ENCODE results near the gene IKZF4.
A peak's percentile ranks its signal among the peaks of the same experiment; 100 is the strongest.
"Not testable (repeated sequence)": the region's sequence is repeated elsewhere in the genome, so short reads cannot be mapped to it uniquely, and the experiment has no call there.

IKZF4 gene

DNA sequence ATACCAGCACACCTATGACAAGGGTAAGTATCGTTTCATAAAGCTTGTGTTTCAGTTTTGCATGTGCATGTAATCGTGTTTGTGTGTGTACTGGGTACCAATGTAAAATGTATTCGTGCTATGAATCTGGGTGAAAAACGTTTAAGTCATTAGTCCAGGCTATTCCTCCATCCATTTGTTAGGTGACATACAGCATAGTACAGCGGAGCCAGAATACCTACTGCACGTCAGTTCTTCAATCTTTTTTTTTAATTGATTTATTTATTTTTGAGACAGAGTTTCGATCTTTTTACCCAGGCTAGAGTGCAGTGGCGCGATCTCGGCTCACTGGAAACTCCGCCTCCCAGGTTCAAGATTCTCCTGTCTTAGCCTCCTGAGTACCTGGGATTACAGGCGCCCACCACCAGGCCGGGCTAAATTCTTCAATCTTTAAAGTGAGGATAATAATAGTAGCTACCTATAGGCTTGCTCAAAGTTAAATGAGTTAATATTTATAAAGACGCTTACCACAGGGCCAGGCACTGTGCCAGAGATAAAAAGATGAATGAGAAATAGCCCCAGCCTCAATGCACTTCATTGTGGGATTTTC lies 20.2 kb downstream of the IKZF4 start:
- no peak for DNase-seq

DNA sequence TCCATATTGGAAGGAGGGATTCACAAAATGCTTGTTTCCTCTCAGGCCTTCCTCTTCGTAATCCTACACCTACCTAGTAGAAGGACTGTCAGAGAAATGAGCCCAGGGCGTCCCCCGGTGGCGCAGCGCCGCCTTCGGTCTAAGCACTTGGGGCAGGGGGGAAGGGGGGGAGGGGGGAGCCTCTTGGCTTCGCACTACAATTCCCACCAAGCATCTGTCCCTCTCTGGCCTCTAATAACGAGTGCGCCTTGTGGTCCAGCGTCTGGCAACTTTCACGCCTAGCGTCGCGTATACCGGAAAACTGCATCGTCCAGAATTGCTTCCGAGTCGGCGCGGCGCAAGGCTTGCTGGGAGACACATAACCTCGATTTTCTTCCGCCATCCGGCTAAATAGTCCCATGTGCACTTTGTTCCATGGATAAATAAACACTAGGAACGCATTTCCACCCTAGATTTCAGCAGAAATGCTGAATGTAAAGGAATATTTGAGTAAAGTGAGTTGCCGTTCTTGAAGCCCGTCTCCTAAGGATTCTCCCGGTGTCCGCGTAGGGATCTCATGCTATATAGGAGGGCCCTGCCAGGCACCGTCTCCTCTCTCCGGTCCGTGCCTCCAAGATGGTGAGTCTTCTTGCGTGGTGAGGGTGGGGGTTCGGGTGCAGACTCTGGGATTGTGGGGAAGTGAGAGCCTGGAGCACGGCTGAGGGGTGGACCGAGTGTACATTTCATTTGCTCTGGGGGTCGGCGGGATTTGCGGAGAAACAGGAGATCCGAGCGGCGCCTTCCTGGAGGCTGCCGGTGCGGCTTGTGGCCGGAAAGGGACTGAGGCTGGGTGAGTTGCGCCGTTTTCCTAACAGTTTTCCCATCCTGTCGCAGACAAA lies 20.9 kb downstream of the IKZF4 start, which contains the start of gene RPS26:
Gene RPS26, plus strand, starts transcription at position 367 of the 878 bp plus-strand sequence. Its CDS starts 249 bp downstream, at position 616.
- DNase-seq, result peak; percentile 98

DNA sequence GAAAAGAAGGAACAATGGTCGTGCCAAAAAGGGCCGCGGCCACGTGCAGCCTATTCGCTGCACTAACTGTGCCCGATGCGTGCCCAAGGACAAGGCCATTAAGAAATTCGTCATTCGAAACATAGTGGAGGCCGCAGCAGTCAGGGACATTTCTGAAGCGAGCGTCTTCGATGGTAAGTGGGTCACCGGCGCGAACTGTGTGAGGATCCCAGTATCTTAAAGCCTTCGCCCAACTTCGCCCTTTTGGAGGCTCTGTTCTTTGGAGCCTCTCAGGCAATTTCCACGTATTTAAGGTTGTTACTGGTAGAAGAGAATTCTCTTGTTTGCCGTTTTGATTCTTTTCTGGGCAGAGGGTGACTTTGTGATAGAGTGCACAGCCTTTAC lies 21.6 kb downstream of the IKZF4 start:
- not testable (repeated sequence) for DNase-seq

DNA sequence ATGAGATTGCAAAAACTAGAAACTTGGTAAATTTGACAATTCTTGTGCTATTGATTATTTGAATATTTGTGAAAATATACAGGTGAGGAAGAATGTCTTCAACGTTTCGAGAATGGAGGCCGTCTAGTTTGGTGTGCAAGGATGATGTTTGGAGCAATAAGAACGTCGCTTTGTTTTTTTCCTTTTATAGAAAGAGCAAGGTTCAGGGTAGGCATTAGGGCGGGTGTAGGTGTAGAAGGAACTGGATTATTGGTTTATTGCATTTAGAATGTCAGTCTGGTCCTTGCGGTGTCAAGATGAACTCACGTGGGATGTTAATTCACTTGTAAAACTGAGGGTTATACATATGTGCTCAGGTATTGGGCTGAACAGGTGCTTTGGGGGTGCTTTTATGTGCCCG lies 22.0 kb downstream of the IKZF4 start:
- no peak for DNase-seq

DNA sequence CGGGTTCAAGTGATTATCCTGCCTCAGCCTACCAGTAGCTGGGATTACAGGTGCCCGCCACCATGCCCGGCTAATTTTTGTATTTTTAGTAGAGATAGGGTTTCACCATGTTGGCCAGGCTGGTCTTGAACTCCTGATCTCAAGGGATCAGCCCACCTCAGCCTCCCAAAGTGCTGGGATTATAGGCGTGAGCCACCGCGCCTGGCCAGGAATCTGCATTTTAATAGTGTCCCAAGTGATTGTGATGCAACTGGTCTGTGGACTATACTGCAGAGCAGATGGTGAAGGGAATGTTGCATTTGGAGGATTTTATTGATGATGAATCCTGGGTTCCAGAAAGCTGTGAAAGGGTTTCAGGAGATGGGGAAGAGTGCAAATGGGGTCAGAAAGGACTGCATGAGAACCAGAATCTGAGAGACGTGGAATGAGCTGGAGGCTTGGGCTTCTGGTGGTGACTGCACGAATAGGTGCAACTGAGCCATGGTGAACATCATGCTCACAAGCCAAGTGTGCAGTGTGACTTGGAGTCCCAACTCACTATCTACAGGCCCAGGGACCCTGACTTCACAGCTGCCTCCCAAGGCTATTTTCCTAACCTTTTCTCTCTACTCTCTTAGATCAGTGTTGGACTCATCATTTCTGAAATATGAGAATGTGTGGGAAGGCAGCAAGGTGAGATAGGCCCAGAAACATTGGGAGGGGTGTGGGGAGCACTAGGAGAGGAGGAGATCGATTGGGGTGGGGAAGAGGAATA lies 25.4 kb downstream of the IKZF4 start:
- DNase-seq, result no peak

DNA sequence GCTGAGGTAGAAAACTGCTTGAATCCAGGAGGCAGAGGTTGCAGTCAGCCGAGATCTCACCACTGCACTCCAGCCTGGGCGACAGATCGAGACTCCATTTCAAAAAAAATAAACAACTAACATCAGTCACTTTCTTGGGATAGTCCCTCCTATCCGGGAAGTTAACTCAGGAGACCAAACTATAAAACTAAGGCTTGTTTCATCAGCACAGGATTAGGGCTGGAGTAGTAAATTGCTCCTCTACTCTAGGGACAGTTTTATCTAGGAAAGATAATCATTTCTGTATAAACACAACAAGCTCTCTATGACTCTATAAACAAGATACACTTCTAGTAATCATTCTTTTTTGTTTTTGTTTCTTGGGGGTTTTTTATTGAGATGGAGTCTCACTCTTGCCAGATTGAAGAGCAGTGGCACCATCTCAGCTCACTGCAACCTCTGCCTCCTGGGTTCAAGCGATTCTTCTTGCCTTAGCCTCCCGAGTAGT lies 32.6 kb downstream of the IKZF4 start:
- no peak for DNase-seq

DNA sequence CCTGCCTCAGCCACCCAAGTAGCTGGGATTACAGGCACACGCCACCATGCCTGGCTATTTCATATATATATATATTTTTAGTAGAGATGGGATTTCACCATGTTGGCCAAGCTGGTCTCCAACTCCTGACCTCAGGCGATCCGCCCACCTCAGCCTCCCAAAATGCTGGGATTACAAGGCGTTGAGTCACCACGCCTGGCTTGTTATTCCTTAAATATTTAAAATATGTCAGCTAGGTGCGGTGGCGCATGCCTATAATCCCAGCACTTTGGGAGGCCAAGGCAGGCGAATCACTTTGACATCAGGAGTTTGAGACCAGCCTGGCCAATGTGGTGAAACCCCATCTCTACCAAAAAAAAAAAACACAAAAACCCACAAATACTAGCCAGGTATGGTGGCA lies 39.1 kb downstream of the IKZF4 start:
- not testable (repeated sequence) for DNase-seq

DNA sequence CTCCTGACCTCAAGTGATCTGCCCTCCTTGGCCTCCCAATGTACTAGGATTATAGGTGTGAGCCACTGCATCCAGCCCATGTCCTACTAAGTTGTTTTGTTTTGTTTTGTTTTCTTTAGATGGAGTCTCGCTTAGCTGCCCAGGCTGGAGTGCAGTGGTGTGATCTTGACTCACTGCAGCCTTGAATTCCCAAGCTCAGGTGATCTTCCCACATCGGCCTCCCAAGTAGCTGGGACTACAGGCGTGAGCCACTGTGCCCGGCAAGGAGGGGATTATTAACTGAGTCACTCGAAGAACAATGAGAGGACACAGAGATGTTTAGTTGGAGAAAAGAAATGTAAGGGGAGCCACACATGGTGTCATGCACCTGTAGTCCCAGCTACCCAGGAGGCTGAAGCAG lies 41.1 kb downstream of the IKZF4 start:
- no peak for DNase-seq

DNA sequence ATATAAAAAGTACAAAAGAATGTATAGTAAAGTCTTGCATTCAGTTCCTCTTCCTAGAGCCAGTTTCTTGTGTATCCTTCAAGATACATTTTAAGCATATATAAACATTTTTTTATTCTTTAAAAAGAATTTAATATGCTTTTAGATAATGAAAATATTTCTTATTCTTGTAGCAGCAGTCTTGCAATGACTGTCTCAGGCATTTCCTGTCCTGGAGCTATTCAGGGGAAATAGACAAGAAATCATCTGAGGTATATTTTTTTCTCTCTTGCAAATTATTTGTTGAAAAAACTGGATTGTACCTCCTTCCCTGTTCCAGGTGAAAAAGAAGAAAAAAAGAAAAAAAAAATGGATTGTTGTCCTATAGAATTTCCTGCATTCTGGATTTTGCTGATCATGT lies 42.2 kb downstream of the IKZF4 start:
- DNase-seq, result no peak

DNA sequence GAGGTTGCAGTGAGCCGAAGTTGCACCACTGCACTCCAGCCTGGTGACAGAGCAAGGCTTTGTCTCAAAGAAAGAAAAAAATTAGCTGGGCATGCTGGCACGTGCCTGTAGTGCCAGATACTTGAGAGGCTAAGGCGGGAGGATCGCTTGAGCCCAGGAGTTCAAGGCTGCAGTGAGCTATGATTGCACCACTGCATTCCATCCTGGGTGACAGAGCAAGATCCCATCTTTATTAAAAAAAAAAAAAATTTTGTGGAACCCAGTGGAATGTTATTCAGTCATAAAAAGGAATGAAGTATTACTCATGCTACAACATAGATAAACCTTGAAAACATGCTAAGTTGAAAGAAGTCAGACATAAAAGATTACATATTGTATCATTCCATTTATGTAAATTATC lies 50.8 kb downstream of the IKZF4 start:
- DNase-seq, result no peak

DNA sequence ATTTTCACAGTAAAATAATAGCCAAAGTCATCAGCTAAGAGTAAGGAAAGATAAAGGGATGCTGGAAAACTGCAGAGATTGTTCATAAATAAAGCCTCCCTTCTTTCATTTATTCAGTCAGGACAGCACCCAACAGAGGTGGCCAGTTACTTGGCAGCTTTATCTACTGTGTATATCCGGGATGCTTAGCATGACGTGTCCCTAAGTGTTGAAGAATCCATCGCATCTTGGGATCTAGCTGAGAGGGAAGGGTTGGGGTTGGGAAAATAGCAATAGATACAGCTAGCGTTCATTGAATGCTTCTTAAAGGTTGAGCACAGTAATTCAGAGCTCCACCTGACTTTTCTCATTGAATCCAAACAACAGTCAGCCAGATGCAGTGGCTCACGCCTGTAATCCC lies 53.6 kb downstream of the IKZF4 start:
- no peak for DNase-seq

DNA sequence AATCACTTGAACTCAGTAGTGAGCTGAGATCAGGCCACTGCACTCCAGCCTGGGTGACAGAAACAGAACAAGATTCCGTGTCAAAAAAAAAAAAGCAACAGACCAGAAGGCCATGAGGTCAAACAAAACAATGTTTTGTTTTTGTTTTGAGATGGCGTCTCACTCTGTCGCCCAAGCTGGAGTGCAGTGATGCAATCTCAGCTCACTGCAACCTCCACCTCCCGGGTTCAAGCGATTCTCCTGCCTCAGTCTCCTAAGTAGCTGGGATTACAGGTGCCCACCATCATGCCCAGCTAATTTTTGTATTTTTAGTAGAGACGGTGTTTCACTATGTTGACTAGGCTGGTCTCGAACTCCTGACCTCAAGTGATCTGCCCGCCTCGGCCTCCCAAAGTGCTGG lies 57.1 kb downstream of the IKZF4 start:
- DNase-seq, result not testable (repeated sequence)

DNA sequence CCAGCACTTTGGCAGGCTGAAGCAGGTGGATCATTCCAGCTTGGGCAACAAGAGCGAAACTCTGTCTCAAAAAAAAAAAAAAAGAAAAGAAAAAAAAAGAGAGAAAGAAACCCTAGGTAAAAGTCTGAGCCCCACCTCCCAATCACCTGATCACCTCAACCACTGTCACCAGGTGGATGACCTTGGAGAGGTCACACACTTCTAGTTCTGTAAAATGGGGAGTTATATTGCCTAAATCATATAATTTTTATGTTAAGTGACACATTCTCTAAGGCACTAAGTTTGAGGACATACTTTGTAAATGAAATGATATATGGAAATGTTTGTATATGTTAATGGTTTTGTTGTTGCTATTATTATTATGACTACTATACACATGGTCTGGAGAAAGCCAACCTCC lies 57.6 kb downstream of the IKZF4 start:
- no peak for DNase-seq

DNA sequence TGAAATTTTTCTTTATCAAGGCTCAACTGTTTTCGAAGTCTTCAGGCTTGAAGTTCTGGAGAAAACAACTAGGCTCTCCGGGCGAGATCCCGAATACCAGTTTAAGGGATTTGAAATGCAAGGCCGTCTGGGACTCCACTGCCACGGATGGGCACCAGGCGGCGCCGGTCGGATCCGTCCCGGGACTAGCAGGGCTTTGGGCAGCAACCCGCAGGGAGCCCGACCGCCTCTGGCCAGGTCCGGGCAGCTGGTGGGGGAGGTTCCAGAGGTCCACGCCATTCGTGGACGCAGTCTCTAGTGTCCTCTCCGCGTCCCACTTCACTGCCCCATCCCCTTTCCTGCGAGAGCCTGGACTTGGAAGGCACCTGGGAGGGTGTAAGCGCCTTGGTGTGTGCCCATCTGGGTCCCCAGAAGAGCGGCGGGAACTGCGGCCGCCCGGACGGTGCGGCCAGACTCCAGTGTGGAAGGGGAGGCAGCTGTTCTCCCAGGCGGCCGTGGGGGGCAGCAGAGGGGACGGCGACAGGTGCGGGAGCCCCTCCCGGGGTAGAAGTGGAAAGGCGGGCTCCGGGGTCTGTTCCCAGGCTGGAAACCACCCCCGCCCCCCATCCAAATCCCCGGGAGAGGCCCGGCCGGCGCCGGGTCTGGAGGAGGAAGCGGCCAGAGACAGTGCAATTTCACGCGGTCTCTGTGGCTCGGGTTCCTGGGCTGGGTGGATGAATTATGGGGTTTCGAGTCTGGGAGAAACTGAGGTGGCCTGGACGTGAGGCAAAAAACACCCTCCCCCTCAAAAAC lies 58.3 kb downstream of the IKZF4 start:
- peak; percentile 51 for DNase-seq

DNA sequence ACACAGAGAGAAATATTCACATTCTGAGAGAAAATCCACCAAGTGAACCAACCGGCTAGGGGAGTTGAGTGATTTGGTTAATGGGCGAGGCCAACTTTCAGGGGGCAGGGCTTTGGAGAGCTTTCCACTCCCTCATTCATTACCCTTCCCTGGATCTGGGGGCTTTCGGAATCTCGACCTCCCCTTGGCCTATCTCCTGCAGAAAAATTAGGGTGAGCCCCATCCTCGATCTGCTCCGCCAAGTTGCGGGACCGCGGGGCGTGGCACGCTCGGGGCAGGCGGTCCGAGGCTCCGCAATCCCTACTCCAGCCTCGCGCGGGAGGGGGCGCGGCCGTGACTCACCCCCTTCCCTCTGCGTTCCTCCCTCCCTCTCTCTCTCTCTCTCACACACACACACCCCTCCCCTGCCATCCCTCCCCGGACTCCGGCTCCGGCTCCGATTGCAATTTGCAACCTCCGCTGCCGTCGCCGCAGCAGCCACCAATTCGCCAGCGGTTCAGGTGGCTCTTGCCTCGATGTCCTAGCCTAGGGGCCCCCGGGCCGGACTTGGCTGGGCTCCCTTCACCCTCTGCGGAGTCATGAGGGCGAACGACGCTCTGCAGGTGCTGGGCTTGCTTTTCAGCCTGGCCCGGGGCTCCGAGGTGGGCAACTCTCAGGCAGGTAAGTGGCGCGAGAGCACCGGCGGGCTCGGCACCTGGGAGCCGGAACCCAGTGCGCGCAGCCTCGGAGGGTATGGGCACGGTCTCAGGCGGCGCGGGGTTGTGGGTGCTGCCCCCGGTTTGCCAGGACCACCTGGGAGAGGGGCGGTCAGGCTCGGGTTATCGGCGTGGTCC lies 59.1 kb downstream of the IKZF4 start, which contains the start of gene ERBB3:
Gene ERBB3, plus strand, starts transcription at position 443 of the 833 bp plus-strand sequence. Its CDS starts 136 bp downstream, at position 579.
- DNase-seq, result peak; percentile 69

DNA sequence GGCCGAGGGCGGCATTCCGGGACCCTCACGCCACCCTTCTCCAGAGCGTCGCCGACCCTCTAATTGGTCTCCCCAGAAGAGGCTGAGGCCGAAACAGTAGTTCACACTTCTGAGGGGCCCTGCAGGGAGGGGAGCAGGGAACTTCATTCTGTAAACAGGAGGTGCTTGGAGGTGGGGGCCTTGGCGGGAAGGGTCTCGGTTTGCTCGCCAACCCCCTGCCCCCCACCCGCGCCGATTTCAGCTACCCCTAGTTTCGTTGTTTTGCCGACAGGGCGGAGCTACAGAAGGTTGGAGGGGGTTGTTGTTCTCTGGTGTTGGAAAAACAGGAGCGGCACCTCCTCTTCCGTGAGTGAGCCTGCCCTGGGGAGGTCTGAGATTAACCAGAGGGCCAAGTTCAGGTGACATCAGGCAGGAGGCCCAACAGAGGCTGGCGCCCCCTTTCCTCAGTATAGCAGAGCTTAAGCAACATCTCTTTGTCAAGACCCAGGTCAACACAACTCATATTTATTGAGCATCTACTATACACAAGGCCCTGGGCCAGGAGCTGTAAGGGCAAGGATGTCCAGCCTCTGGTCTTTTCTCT lies 59.8 kb downstream of the IKZF4 start:
- no peak for DNase-seq

DNA sequence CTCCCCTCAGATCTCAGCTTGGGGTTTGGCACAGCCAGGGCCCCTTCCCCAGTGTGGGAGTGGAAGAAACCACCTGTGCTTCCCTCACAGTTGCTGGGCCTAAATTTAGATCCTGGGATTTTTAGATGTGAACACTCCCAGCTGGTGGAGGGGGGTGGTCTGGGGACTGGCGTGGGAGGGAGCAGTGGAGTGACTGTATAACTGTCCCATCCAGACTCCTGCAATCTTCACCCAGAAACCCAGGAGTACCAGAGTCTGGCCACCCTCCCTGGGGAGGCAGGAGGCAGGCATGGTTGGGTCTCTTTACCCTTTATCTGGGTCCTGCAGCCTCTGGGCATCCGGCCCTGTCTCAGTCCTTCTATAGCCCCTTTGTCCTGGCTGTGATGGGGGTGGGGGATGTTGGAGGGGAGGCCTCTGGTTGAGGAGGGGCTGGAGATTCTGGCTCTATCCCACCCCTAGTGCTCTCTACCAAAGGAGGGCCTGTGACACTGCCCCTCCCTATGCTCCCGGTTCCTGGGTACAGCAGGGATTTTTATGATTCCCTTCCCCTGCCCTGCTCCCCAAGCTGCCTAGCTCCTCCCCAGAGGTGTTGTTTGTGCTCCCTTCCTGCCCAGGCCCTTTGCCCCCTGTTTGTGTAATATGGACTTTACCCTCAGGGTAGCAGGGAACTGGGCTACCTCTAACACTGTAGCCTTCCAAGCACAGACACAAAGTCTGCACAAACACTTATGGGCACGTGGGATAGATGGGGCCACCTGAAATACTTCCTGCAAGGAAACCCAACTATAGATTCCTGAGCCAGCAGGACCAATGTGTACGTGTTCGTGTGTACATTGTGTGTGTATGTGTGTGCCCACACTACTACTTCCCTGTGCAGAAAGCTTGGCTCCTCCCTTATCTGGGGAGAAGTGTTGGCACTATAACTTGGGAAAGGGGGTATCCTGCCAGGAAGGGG lies 60.8 kb downstream of the IKZF4 start:
- no peak for DNase-seq

DNA sequence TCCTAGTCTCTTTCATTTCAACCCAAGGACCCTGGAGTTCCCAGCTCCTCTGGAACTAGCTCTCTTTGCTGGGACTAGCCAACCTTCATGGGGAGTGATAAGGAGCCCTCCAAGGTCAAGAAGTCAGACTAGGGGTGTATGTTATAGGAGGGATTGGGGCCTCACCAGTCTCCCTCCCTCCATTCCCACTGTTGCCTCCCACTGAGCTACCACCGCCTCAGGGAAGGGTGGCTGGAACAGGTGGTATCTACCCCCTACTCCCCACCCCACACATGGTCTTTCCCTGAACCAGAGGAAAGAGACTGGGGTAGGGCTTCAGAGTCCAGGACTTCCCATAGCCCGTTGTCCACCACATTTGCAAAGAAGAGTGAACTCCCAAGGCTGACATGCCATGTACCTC lies 61.5 kb downstream of the IKZF4 start:
- no peak for DNase-seq

DNA sequence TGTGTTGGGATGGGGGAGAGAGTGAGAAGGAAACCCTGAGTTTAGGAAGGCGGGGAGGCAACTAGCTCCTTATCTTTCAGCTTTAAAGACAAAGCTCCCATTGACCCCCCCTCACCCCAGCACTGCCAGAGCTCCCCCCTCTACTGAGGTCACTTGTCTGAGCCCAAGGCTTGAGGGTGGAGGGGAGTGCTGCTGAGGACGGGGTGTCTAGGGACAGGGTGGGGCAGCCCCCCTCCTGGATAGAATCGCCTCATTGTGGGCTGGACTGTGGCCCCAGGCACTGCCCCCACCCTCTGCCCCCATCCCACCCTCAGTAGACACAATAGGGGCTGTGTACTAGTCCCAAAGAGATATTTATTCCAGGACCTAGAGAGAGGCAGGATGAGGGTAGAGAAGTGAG lies 62.1 kb downstream of the IKZF4 start:
- DNase-seq, result no peak

DNA sequence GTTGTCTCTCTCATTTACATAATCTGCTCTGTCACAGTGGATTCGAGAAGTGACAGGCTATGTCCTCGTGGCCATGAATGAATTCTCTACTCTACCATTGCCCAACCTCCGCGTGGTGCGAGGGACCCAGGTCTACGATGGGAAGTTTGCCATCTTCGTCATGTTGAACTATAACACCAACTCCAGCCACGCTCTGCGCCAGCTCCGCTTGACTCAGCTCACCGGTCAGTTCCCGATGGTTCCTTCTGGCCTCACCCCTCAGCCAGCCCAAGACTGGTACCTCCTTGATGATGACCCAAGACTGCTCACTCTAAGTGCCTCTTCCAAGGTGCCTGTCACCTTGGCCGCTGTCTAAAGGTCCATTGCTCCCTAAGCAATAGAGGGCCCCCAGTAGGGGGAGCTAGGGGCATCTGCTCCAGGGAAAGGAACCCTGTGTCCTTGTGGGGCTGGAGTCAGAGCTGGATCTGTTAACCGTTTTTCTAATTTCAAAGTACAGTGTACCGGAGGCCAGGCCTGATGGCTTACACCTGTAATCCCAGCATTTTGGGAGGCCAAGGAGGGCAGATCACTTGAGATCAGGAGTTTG lies 64.2 kb downstream of the IKZF4 start:
- DNase-seq, result peak; percentile 24
